Ovary (tissue), 3 donors: ENCODE data around the gene MAPK8.

Experiments used
- EP300 ChIP-seq: sonication (generic); formaldehyde crosslinking; IDR thresholded peaks from one replicate; pipeline ENCODE4 v1.6.1; 2017; ENCODE audit warnings: antibody characterized with exemption
- POLR2A ChIP-seq: fragments of 450-650 bp; IDR thresholded peaks from one replicate; pipeline ENCODE4 v1.6.1; 2017; ENCODE audit warnings: antibody characterized with exemption, mild to moderate bottlenecking, moderate library complexity
- TF ChIP-seq, protein P1 (sequence below), 3 donors: fragments of 450-650 bp in 2 of 3; fragments of 200-600 bp in 1 of 3; IDR thresholded peaks; one replicate each; pipeline versions ENCODE4 v1.5.1 to v1.8.0; 2016 to 2022; ENCODE audit warnings: antibody characterized with exemption in 3 of 3, mild to moderate bottlenecking in 1 of 3
- donor health status: DM: no; HTN: no; CAD: no.

DNA sequence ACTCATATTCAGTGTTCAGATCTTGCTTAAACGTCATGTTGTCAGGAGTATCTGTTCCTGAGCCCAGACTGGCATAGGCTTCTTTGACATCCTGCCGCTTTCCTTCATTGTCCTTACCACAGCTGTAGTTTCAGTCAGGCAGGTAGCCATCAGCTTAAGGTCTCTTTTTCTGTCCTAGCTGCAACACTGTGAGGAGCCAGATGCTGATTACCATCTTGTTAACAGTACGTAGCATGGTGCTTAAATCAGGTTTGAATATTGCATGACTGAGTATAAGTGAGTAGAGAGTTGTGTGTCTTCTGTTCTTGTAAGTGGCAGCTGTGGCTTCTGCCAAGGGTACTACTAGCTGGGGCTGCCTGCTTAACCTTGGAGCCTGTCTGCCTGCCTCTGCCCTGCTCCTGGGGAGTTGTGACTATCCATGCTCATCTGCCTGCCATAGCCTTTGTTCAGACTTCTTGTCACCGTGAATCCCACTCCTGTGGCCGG, 92.6 kb downstream of the MAPK8 start:
- TF ChIP-seq, protein P1, sequence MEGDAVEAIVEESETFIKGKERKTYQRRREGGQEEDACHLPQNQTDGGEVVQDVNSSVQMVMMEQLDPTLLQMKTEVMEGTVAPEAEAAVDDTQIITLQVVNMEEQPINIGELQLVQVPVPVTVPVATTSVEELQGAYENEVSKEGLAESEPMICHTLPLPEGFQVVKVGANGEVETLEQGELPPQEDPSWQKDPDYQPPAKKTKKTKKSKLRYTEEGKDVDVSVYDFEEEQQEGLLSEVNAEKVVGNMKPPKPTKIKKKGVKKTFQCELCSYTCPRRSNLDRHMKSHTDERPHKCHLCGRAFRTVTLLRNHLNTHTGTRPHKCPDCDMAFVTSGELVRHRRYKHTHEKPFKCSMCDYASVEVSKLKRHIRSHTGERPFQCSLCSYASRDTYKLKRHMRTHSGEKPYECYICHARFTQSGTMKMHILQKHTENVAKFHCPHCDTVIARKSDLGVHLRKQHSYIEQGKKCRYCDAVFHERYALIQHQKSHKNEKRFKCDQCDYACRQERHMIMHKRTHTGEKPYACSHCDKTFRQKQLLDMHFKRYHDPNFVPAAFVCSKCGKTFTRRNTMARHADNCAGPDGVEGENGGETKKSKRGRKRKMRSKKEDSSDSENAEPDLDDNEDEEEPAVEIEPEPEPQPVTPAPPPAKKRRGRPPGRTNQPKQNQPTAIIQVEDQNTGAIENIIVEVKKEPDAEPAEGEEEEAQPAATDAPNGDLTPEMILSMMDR (IDR thresholded peaks at IDR 0.05), result no peak
- no peak for TF ChIP-seq POLR2A
- TF ChIP-seq EP300, result no peak
